Uterus (tissue), 2 donors: ENCODE measurements around the gene NOTCH2.

Source experiments
- CTCF ChIP-seq, 4 experiments: fragments of 200-600 bp in 2 of 4; fragments of 450-650 bp in 2 of 4; sonication (generic) in 2 of 4; IDR thresholded peaks; one replicate each; pipeline ENCODE4 v1.5.1; 2016 to 2019; ENCODE audit warnings: antibody characterized with exemption in 4 of 4, mild to moderate bottlenecking in 2 of 4, moderate library complexity in 1 of 4
- POLR2A ChIP-seq, 2 donors: fragments of 450-650 bp; IDR thresholded peaks; one replicate each; pipeline ENCODE4 v1.6.1; 2016; ENCODE audit warnings: antibody characterized with exemption in 2 of 2, mild to moderate bottlenecking in 1 of 2, moderate library complexity in 1 of 2

- TF ChIP-seq POLR2A (IDR thresholded peaks at IDR 0.05) (no peak), CTCF (IDR thresholded peaks at IDR 0.05) (no peak)
Measured at GRCh38 chr1:119935373-119935772, 134.1 kb downstream of the NOTCH2 start.
